Panc1 (cell line): ENCODE measurements around the gene APOL6.

ENCODE experiments used
- POLR2AphosphoS5 ChIP-seq: IDR thresholded peaks from 2 replicates; pipeline ENCODE4 v1.6.1; 2012; ENCODE audit warnings: mild to moderate bottlenecking, low read depth, low read length, moderate library complexity
- SIN3A ChIP-seq: IDR thresholded peaks from 2 replicates; pipeline ENCODE4 v1.6.1; 2012; ENCODE audit warnings: low read depth, mild to moderate bottlenecking, low read length, moderate library complexity, borderline replicate concordance; ENCODE audit not compliant: insufficient read depth
- TCF7L2 ChIP-seq: IDR thresholded peaks from 2 replicates; pipeline ENCODE4 v1.6.1; 2011; ENCODE audit warnings: mild to moderate bottlenecking, low read depth, low read length, inconsistent platforms
- TF ChIP-seq, protein P1 (sequence below): fragments of 450-650 bp; IDR thresholded peaks from 2 replicates; pipeline ENCODE4 v1.5.1; 2017; ENCODE audit warnings: mild to moderate bottlenecking

DNA sequence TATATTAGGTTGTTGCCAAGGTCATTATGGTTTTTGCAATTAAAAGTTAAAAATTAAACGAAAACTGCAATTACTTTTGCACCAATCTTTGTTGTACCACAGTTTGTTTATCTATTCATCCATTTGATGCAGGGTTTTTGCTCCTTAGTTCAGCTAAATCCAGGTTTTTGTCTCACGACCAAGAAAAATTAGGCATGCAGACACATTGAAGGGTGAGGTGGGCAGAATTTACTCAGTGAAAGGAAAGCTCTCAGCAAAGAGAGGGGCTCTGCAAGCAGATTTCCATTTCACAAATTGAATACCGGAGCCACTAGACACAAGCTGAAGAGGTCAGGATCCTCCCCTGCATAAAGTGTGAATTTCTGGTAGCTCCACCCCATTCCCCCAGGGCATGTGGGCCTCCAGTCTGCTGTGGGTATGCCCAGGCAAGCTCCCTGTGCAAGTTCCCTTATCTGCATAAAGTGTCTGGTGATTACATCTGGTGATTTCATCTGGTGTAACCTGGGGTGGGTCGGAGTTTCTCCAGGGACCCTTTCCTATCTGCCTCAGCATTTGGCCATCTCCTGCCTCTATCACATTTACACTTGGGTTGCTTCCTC, 33.3 kb downstream of the APOL6 start:
- TF ChIP-seq POLR2AphosphoS5 (no peak), SIN3A (no peak), TCF7L2 (no peak)
- TF ChIP-seq, protein P1, sequence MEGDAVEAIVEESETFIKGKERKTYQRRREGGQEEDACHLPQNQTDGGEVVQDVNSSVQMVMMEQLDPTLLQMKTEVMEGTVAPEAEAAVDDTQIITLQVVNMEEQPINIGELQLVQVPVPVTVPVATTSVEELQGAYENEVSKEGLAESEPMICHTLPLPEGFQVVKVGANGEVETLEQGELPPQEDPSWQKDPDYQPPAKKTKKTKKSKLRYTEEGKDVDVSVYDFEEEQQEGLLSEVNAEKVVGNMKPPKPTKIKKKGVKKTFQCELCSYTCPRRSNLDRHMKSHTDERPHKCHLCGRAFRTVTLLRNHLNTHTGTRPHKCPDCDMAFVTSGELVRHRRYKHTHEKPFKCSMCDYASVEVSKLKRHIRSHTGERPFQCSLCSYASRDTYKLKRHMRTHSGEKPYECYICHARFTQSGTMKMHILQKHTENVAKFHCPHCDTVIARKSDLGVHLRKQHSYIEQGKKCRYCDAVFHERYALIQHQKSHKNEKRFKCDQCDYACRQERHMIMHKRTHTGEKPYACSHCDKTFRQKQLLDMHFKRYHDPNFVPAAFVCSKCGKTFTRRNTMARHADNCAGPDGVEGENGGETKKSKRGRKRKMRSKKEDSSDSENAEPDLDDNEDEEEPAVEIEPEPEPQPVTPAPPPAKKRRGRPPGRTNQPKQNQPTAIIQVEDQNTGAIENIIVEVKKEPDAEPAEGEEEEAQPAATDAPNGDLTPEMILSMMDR: no peak
